ENCODE results near the gene PHF21A.

PHF21A gene

GRCh38 chr11:45936511-45937054 is 184.7 kb downstream of the PHF21A start:
- no peak for TF ChIP-seq CTCF (IDR thresholded peaks at IDR 0.05; ENCODE audit: low read length)
- Histone ChIP-seq H3K9me2 (ENCODE audit: low read depth, low read length) (no peaks in the 10 kb centered on the region), H2AFZ (ENCODE audit: low read length) (no peak overlapping the region), H3K4me3 (ENCODE audit: low read depth, low read length, poor library complexity, severe bottlenecking) (no peak overlapping the region), H3K9me3 (ENCODE audit: low read length) (no peaks in the 10 kb centered on the region), H3K9ac (ENCODE audit: low read length) (no peak overlapping the region), H3K4me2 (ENCODE audit: low read length) (no peak overlapping the region), H3K36me3 (ENCODE audit: insufficient read depth, low read length) (peaks cover 38% of the 10 kb centered on the region), H3K4me1 (ENCODE audit: insufficient read depth, low read length, severe bottlenecking) (peaks cover 49% of the 10 kb centered on the region), H4K20me1 (ENCODE audit: insufficient read depth, low read length) (no peaks in the 10 kb centered on the region), H3K27me3 (ENCODE audit: insufficient read depth, low read length) (no peaks in the 10 kb centered on the region), H3F3A (ENCODE audit: insufficient read depth, low read length) (no peaks in the 10 kb centered on the region; the same call in 1 of the 2 replicates), H3K27ac (ENCODE audit: low read depth, low read length, poor library complexity, severe bottlenecking) (no peak overlapping the region), H3K79me2 (ENCODE audit: insufficient read depth, low read length) (no peaks in the 10 kb centered on the region)

GRCh38 chr11:45935349-45936064 is 185.7 kb downstream of the PHF21A start:
- Histone ChIP-seq H2AFZ (ENCODE audit: low read length) (no peak overlapping the region), H3K27me3 (ENCODE audit: insufficient read depth, low read length) (no peaks in the 10 kb centered on the region), H3K9me3 (ENCODE audit: low read length) (no peaks in the 10 kb centered on the region), H3K4me2 (ENCODE audit: low read length) (no peak overlapping the region), H3K4me3 (ENCODE audit: low read depth, low read length, poor library complexity, severe bottlenecking) (no peak overlapping the region), H3F3A (ENCODE audit: insufficient read depth, low read length) (no peaks in the 10 kb centered on the region; the same call in 1 of the 2 replicates), H3K79me2 (ENCODE audit: insufficient read depth, low read length) (no peaks in the 10 kb centered on the region), H3K36me3 (ENCODE audit: insufficient read depth, low read length) (peaks cover 38% of the 10 kb centered on the region), H3K9me2 (ENCODE audit: low read depth, low read length) (no peaks in the 10 kb centered on the region), H3K27ac (ENCODE audit: low read depth, low read length, poor library complexity, severe bottlenecking) (peak overlapping the region; percentile 86), H3K9ac (ENCODE audit: low read length) (no peak overlapping the region), H4K20me1 (ENCODE audit: insufficient read depth, low read length) (no peaks in the 10 kb centered on the region), H3K4me1 (ENCODE audit: insufficient read depth, low read length, severe bottlenecking) (peaks cover 59% of the 10 kb centered on the region)
- TF ChIP-seq CTCF (IDR thresholded peaks at IDR 0.05; ENCODE audit: low read length) (no peak), EZH2 (IDR thresholded peaks at IDR 0.05; ENCODE audit: borderline replicate concordance, low read length) (no peak)

GRCh38 chr11:45934580-45935318 is 186.5 kb downstream of the PHF21A start:
- Histone ChIP-seq H3K79me2 (ENCODE audit: insufficient read depth, low read length) (no peaks in the 10 kb centered on the region), H2AFZ (ENCODE audit: low read length) (no peak overlapping the region), H3K9ac (ENCODE audit: low read length) (no peak overlapping the region; the same call in 1 of the 2 replicates), H3K27ac (ENCODE audit: low read depth, low read length, poor library complexity, severe bottlenecking) (peak overlapping the region; percentile 86), H3K4me1 (ENCODE audit: insufficient read depth, low read length, severe bottlenecking) (peaks cover 67% of the 10 kb centered on the region), H4K20me1 (ENCODE audit: insufficient read depth, low read length) (no peaks in the 10 kb centered on the region), H3K36me3 (ENCODE audit: insufficient read depth, low read length) (peaks cover 38% of the 10 kb centered on the region), H3K4me2 (ENCODE audit: low read length) (no peak overlapping the region), H3F3A (ENCODE audit: insufficient read depth, low read length) (no peaks in the 10 kb centered on the region; the same call in 1 of the 2 replicates), H3K9me3 (ENCODE audit: low read length) (no peaks in the 10 kb centered on the region), H3K9me2 (ENCODE audit: low read depth, low read length) (no peaks in the 10 kb centered on the region), H3K4me3 (ENCODE audit: low read depth, low read length, poor library complexity, severe bottlenecking) (no peak overlapping the region), H3K27me3 (ENCODE audit: insufficient read depth, low read length) (no peaks in the 10 kb centered on the region)
- TF ChIP-seq EZH2 (IDR thresholded peaks at IDR 0.05; ENCODE audit: borderline replicate concordance, low read length) (no peak), CTCF (IDR thresholded peaks at IDR 0.05; ENCODE audit: low read length) (no peak)

All from OCI-LY1 (cell line).